GM21367 (cell line): Measurements from ENCODE around the gene SMIM41.

Experiments used
- ATAC-seq: cut with Tn5 transposase; IDR thresholded peaks from one replicate; pipeline ENCODE4 v1.9.1; 2021; ENCODE audit not compliant: unreplicated experiment

SMIM41 gene

GRCh38 chr12:52120951-52121823 is 41.7 kb downstream of the SMIM41 start:
- ATAC-seq: no peak

GRCh38 chr12:52121824-52122539 is 42.5 kb downstream of the SMIM41 start:
- ATAC-seq: no peak

- ATAC-seq: no peak
Observed at GRCh38 chr12:52122540-52122871, 43.0 kb downstream of the SMIM41 start.

- ATAC-seq: no peak
Observed at GRCh38 chr12:52122904-52123303, 43.4 kb downstream of the SMIM41 start.

GRCh38 chr12:52123487-52124186 is 44.1 kb downstream of the SMIM41 start:
- ATAC-seq: no peak

- no peak for ATAC-seq
Observed at GRCh38 chr12:52125476-52125900, 46.0 kb downstream of the SMIM41 start.

- no peak for ATAC-seq
Observed at GRCh38 chr12:52126050-52126604, 46.6 kb downstream of the SMIM41 start.

- ATAC-seq: no peak
Observed at GRCh38 chr12:52126605-52127578, 47.4 kb downstream of the SMIM41 start.

GRCh38 chr12:52127683-52128450 is 48.4 kb downstream of the SMIM41 start:
- ATAC-seq: no peak

- no peak for ATAC-seq
Observed at GRCh38 chr12:52130711-52131110, 51.2 kb downstream of the SMIM41 start.

GRCh38 chr12:52132754-52133161 is 53.3 kb downstream of the SMIM41 start:
- ATAC-seq: no peak

- no peak for ATAC-seq
Observed at GRCh38 chr12:52137746-52138145, 58.2 kb downstream of the SMIM41 start.

GRCh38 chr12:52139147-52139546 is 59.6 kb downstream of the SMIM41 start:
- ATAC-seq: no peak

- no peak for ATAC-seq
Observed at GRCh38 chr12:52139579-52140062, 60.1 kb downstream of the SMIM41 start.

GRCh38 chr12:52141306-52141705 is 61.8 kb downstream of the SMIM41 start:
- ATAC-seq: no peak

GRCh38 chr12:52141875-52142274 is 62.4 kb downstream of the SMIM41 start:
- ATAC-seq: no peak

GRCh38 chr12:52142431-52142830 is 62.9 kb downstream of the SMIM41 start:
- no peak for ATAC-seq

GRCh38 chr12:52144512-52145227 is 65.2 kb downstream of the SMIM41 start:
- no peak for ATAC-seq
